ENCODE data around the gene CPNE4.

GRCh38 chr3:131705099-131705498, 329.7 kb downstream of the CPNE4 start:
- TF ChIP-seq CTCF (conservative IDR thresholded peaks at IDR 0.05; ENCODE audit: low read depth, low read length) (no peak), EZH2phosphoT487 (IDR thresholded peaks at IDR 0.05; ENCODE audit: borderline replicate concordance, low read length) (no peak), EZH2 (IDR thresholded peaks at IDR 0.05; ENCODE audit: low read length, unreplicated experiment) (no peak)
